Glutamatergic neuron (in vitro differentiated cells): Measurements from ENCODE around the gene RPL32. TPM values are rescaled to one million over a fixed set of nuclear protein-coding genes. Genes with fewer than 3 reads are reported as not detected.

Source experiments
- DNase-seq: peaks from one replicate; pipeline ENCODE4 v3.0.0; 2022
- H3K27ac Mint-ChIP-seq: one replicate; pipeline ENCODE4 v1.8.0; 2020; ENCODE audit warnings: mild to moderate bottlenecking, mixed read lengths, inconsistent platforms; ENCODE audit not compliant: unreplicated experiment
- H3K27me3 Mint-ChIP-seq: one replicate; pipeline ENCODE4 v1.8.0; 2020; ENCODE audit warnings: mild to moderate bottlenecking, moderate library complexity, mixed read lengths, inconsistent platforms; ENCODE audit not compliant: unreplicated experiment
- H3K36me3 Mint-ChIP-seq: one replicate; pipeline ENCODE4 v1.8.0; 2020; ENCODE audit warnings: mild to moderate bottlenecking, mixed read lengths, inconsistent platforms; ENCODE audit not compliant: unreplicated experiment
- H3K4me1 Mint-ChIP-seq: one replicate; pipeline ENCODE4 v1.8.0; 2020; ENCODE audit warnings: mild to moderate bottlenecking, low read depth, mixed read lengths, inconsistent platforms; ENCODE audit not compliant: unreplicated experiment
- H3K4me3 Mint-ChIP-seq: one replicate; pipeline ENCODE4 v1.8.0; 2020; ENCODE audit warnings: mild to moderate bottlenecking, mixed read lengths, inconsistent platforms; ENCODE audit not compliant: unreplicated experiment
- H3K9me3 Mint-ChIP-seq: one replicate; pipeline ENCODE4 v1.8.0; 2020; ENCODE audit warnings: mild to moderate bottlenecking, moderate library complexity, mixed read lengths, inconsistent platforms; ENCODE audit not compliant: unreplicated experiment
- CTCF ChIP-seq: fragments of 200-600 bp; sonication (generic); IDR thresholded peaks from one replicate; pipeline ENCODE4 v1.5.0; 2021; ENCODE audit not compliant: partially characterized antibody, unreplicated experiment
- total RNA-seq: library from RNA; stranded (reverse); fragmentation: NEBNext Ultra II Directional; extraction: Animal tissue kit (Norgen Biotek cat#: 25700); gene quantifications from one replicate; pipeline ENCODE4 v1.2.1, GENCODE V29; 2021; ENCODE audit not compliant: unreplicated experiment

Gene RPL32
- total RNA-seq, 1 donor from 2014 or later, result 966 TPM

- Mint-ChIP-seq H3K4me3 (no peak overlapping the region), H3K27ac (no peak overlapping the region), H3K36me3 (no peaks in the 10 kb centered on the region), H3K4me1 (no peaks in the 10 kb centered on the region), H3K9me3 (peaks cover 4% of the 10 kb centered on the region), H3K27me3 (peaks cover 2% of the 10 kb centered on the region)
- DNase-seq, result no peak
- TF ChIP-seq CTCF, result no peak
Observed at GRCh38 chr3:12817343-12817710, 24.0 kb downstream of the RPL32 start.

- no peak overlapping the region for H3K4me3 Mint-ChIP-seq
- H3K4me1 Mint-ChIP-seq, result no peaks in the 10 kb centered on the region
- no peak overlapping the region for H3K27ac Mint-ChIP-seq
Observed at GRCh38 chr3:12816521-12817342, 24.6 kb downstream of the RPL32 start.

GRCh38 chr3:12815719-12816118 is 25.6 kb downstream of the RPL32 start:
- Mint-ChIP-seq H3K9me3 (peaks cover 5% of the 10 kb centered on the region), H3K4me3 (no peak overlapping the region), H3K27ac (no peak overlapping the region), H3K36me3 (no peaks in the 10 kb centered on the region), H3K4me1 (peaks cover under 1% of the 10 kb centered on the region), H3K27me3 (peaks cover 2% of the 10 kb centered on the region)
- no peak for DNase-seq
- TF ChIP-seq CTCF, result no peak

More at GRCh38 chr3:12816521-12817342, 24.6 kb downstream of the RPL32 start:
- peaks cover 2% of the 10 kb centered on the region for H3K27me3 Mint-ChIP-seq
- no peaks in the 10 kb centered on the region for H3K36me3 Mint-ChIP-seq
- TF ChIP-seq CTCF, result no peak
- peaks cover 4% of the 10 kb centered on the region for H3K9me3 Mint-ChIP-seq
- no peak for DNase-seq

GRCh38 chr3:12815078-12815477 is 26.3 kb downstream of the RPL32 start:
- H3K9me3 Mint-ChIP-seq, result peaks cover 6% of the 10 kb centered on the region
- DNase-seq, result no peak
- peaks cover 2% of the 10 kb centered on the region for H3K27me3 Mint-ChIP-seq
- no peak for TF ChIP-seq CTCF
- H3K27ac Mint-ChIP-seq, result no peak overlapping the region
- peaks cover 3% of the 10 kb centered on the region for H3K4me1 Mint-ChIP-seq
- H3K4me3 Mint-ChIP-seq, result no peak overlapping the region
- H3K36me3 Mint-ChIP-seq, result no peaks in the 10 kb centered on the region

GRCh38 chr3:12813967-12814366 is 27.4 kb downstream of the RPL32 start:
- peaks cover 3% of the 10 kb centered on the region for H3K4me1 Mint-ChIP-seq
- no peak for TF ChIP-seq CTCF
- H3K36me3 Mint-ChIP-seq, result no peaks in the 10 kb centered on the region
- no peak overlapping the region for H3K27ac Mint-ChIP-seq
- no peak for DNase-seq
- peaks cover 6% of the 10 kb centered on the region for H3K9me3 Mint-ChIP-seq
- no peak overlapping the region for H3K4me3 Mint-ChIP-seq
- peaks cover 6% of the 10 kb centered on the region for H3K27me3 Mint-ChIP-seq
